Lung (tissue), 12 donors: ENCODE measurements around the gene FCN1. TPM values are rescaled to one million over a fixed set of nuclear protein-coding genes. Genes with fewer than 3 reads are reported as not detected.

ENCODE experiments used
- ATAC-seq: fragments of 200-7000 bp; cut with Tn5 transposase; one replicate; pipeline ENCODE4 v1.9.1; 2020; ENCODE audit warnings: moderate number of reproducible peaks; ENCODE audit not compliant: insufficient read depth, low FRiP score
- DNase-seq, 3 donors: peaks; one replicate each; pipeline ENCODE4 v3.0.0-alpha.2; 2013 to 2017
- H3K27ac ChIP-seq, 2 donors: one replicate each; pipeline ENCODE4 v1.5.1; 2013; ENCODE audit warnings: mild to moderate bottlenecking in 2 of 2, moderate library complexity in 2 of 2, control low read depth in 1 of 2, inconsistent platforms in 1 of 2, low read depth in 1 of 2, low read length in 1 of 2
- H3K27me3 ChIP-seq, 3 donors: one replicate each; pipeline ENCODE4 v1.5.1; 2013; ENCODE audit warnings: low read length in 2 of 3; ENCODE audit not compliant: control insufficient read depth in 3 of 3, insufficient read depth in 3 of 3
- H3K36me3 ChIP-seq, 4 donors: one replicate each; pipeline ENCODE4 v1.5.1; 2013; ENCODE audit warnings: low read length in 4 of 4, mild to moderate bottlenecking in 1 of 4, moderate library complexity in 1 of 4; ENCODE audit not compliant: control insufficient read depth in 4 of 4, insufficient read depth in 4 of 4
- H3K4me1 ChIP-seq, 5 donors: one replicate each; pipeline ENCODE4 v1.5.1; 2013; ENCODE audit warnings: low read length in 5 of 5, mild to moderate bottlenecking in 2 of 5, moderate library complexity in 1 of 5; ENCODE audit not compliant: control insufficient read depth in 5 of 5, insufficient read depth in 5 of 5
- H3K4me3 ChIP-seq: one replicate; pipeline ENCODE4 v1.5.1; 2013; ENCODE audit warnings: mild to moderate bottlenecking, control low read depth, moderate library complexity
- H3K9ac ChIP-seq, 2 donors: one replicate each; pipeline ENCODE4 v1.5.1; 2013; ENCODE audit warnings: low read length in 2 of 2, control low read depth in 1 of 2; ENCODE audit not compliant: insufficient read depth in 1 of 2
- H3K9me3 ChIP-seq, 4 donors: one replicate each; pipeline ENCODE4 v1.5.1; 2013; ENCODE audit warnings: low read length in 3 of 4, mild to moderate bottlenecking in 1 of 4, moderate library complexity in 1 of 4; ENCODE audit not compliant: control insufficient read depth in 4 of 4, insufficient read depth in 3 of 4
- WGBS, 2 donors: extraction: QIAGEN DNeasy Blood & Tissue Kit; methylation state at CpG; one replicate each; pipeline ENCODE4 v1.1.7; 2013; 5-methylcytosine and 5-hydroxymethylcytosine counted together
- polyA plus RNA-seq, 2 donors: library from polyadenylated mRNA; stranded (reverse); fragments of 200-250 nt; gene quantifications; one replicate each; pipeline ENCODE4 v1.2.1, GENCODE V29; 2013
- total RNA-seq, 2 donors: library from RNA; depleted of rRNA in 1 of 2; stranded (reverse); fragments of >200 nt in 1 of 2; gene quantifications; one replicate each; pipeline ENCODE4 v1.2.1, GENCODE V29; 2014 to 2021
- TF ChIP-seq, protein P1 (sequence below): IDR thresholded peaks from 2 replicates; pipeline ENCODE4 v1.5.1; 2012; ENCODE audit warnings: mild to moderate bottlenecking; ENCODE audit errors: control extremely low read depth, extremely low read depth
- donor health status: control.
- donor health status: control.
- donor health status: Bipolar disorder and iron deficiency.
- donor health status: healthy.
- donor health status: DM: yes; HTN: yes; CAD: no.

Gene FCN1
- total and polyA plus RNA-seq, 4 donors: 18.7 to 149 (median 48.2) TPM

DNA sequence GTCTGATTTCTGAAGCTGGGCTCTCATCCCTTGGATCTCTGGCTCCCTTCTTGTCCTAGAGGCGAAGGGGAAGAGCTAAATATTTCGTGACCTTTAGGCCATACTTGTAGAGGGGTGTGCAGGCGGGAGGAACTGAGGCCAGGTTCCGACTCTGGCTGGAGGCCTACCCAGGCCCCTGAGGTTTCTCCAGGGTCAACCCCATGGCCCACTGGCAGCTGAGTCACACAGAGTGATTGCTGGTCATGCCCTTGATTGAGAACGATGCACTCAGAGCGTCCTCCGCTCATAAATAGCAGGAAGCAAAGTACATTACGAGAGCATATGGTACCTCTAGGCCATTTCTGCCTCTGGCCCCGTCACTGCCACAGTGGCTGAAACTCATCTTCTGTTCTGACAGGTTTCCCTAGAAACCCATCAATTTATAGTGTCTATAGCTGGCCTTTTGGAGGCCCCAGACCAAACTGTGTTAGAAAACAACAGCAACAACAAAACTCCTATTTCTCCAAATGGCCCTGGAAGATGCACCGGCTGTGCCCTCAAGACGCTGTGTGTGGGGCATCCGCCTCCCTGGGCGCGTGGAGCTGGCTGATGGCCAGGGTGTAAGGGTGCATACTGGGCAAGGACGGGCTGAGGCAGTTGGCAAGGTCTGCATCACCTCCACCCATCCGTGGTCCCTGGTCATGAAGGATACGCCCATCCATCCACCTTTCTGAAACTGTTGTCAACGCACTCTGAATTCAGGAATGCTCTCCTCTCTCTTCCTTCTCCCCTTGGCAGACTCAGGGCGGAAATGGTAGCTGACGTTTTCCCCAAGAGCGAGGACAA, 32.9 kb upstream of the FCN1 start:
- 88 to 91% methylated on average over 21 of the region's 21 CpGs for WGBS, 2 donors
- no peak for DNase-seq
- H3K4me1 ChIP-seq: peaks cover 0 to 4% (median 0%) of the 10 kb centered on the region in 5 donors
- H3K9ac ChIP-seq: no peak overlapping the region
- peaks cover 0 to 6% (median 0%) of the 10 kb centered on the region in 3 donors for H3K27me3 ChIP-seq
- H3K9me3 ChIP-seq: no peaks in the 10 kb centered on the region
- H3K4me3 ChIP-seq: no peak overlapping the region
- H3K36me3 ChIP-seq: peaks cover 0 to 4% (median 0%) of the 10 kb centered on the region in 4 donors
- no peak for ATAC-seq
- TF ChIP-seq, protein P1, sequence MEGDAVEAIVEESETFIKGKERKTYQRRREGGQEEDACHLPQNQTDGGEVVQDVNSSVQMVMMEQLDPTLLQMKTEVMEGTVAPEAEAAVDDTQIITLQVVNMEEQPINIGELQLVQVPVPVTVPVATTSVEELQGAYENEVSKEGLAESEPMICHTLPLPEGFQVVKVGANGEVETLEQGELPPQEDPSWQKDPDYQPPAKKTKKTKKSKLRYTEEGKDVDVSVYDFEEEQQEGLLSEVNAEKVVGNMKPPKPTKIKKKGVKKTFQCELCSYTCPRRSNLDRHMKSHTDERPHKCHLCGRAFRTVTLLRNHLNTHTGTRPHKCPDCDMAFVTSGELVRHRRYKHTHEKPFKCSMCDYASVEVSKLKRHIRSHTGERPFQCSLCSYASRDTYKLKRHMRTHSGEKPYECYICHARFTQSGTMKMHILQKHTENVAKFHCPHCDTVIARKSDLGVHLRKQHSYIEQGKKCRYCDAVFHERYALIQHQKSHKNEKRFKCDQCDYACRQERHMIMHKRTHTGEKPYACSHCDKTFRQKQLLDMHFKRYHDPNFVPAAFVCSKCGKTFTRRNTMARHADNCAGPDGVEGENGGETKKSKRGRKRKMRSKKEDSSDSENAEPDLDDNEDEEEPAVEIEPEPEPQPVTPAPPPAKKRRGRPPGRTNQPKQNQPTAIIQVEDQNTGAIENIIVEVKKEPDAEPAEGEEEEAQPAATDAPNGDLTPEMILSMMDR: no peak
- H3K27ac ChIP-seq: no peak overlapping the region

DNA sequence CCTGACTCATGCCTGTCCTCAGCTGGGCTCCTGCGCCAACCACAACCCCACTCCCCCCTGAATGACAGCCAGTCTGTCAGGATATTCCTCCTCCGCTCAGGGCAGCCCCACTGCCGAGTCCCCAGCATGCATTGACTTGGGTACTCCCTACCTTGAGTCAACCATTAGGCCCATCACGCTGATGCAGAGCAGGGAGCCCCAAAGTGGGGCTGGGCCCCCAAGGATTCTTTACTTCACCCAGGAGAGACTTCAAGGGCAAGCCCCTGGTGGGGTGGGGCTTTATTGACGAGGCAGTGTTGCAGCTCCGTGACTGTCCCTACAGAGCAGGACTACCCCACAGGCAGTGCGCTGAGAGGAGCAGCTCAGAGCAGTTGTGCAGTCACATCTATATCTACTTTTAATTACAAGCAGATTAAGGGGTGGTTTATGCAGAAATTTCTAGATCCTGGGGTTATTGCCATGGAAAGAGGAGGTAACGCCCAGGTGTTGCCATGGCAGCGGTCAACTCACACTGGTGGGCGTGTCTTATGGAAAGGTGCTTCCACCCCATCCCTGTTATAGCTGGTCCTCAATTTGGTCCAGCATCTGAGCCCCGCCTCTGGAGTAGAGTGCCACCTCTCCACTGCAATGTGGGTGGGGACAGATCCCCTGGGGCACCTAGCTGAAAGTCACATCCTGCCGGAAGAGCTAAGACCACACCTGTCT, 32.1 kb upstream of the FCN1 start:
- TF ChIP-seq, protein P1: no peak
- H3K9ac ChIP-seq: no peak overlapping the region
- peaks cover 0 to 9% (median 5%) of the 10 kb centered on the region in 5 donors for H3K4me1 ChIP-seq
- no peak overlapping the region for H3K4me3 ChIP-seq
- no peak overlapping the region for H3K27ac ChIP-seq
- 88 to 92% methylated on average over 11 to 12 of the region's 12 CpGs for WGBS, 2 donors
- peaks cover 0 to 4% (median 0%) of the 10 kb centered on the region in 4 donors for H3K36me3 ChIP-seq
- no peak for ATAC-seq
- DNase-seq: no peak
- H3K27me3 ChIP-seq: peaks cover 0 to 6% (median 0%) of the 10 kb centered on the region in 3 donors
- H3K9me3 ChIP-seq: no peaks in the 10 kb centered on the region

DNA sequence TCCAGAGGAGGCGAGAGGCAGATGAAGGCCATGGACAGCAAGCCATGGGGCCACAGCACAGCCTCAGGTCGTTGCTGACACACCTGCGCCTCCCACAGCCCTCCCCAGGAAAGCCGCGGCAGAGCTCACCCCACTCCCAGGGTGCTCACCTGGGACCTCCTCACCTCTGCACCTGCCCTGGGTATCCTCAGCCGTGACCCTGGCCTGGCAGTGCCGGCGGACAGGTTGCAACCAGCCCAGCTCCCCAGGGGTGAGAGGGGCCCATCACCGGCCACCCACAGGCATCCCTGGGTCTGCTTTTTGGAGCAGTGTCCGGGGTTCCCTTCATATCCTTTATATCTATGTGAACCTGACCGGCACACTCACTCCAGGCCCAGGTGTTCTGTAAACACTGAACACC, 30.4 kb upstream of the FCN1 start:
- 88 to 96% methylated on average over 11 of the region's 11 CpGs for WGBS, 2 donors

More for the DNA sequence above, 30.4 kb upstream of the FCN1 start:
- Histone ChIP-seq H3K36me3 (peaks cover 0 to 4% (median 0%) of the 10 kb centered on the region in 4 donors), H3K4me3 (no peak overlapping the region), H3K9ac (no peak overlapping the region), H3K4me1 (peaks cover 0 to 26% (median 8%) of the 10 kb centered on the region in 5 donors), H3K27ac (no peak overlapping the region), H3K9me3 (no peaks in the 10 kb centered on the region), H3K27me3 (peaks cover 0 to 9% (median 6%) of the 10 kb centered on the region in 3 donors)
- no peak for ATAC-seq
- DNase-seq: no peak
- TF ChIP-seq, protein P1: no peak
